UCSD-AML1 (cell line): ENCODE measurements around the gene RGMB.
A peak's percentile ranks its signal among the peaks of the same experiment; 100 is the strongest.

Source experiments
- DNase-seq: peaks from one replicate; lab custom pipeline; 2025; ENCODE audit not compliant: unreplicated experiment; lab: John Stamatoyannopoulos, UW

The RGMB gene

GRCh38 chr5:98825582-98826375 lies 52.3 kb downstream of the RGMB start:
- DNase-seq = no peak

- no peak for DNase-seq
Measured at GRCh38 chr5:98827161-98827560, 53.7 kb downstream of the RGMB start.

- no peak for DNase-seq
Measured at GRCh38 chr5:98827588-98828284, 54.3 kb downstream of the RGMB start.

- peak; percentile 4 for DNase-seq
Measured at GRCh38 chr5:98836175-98836574, 62.7 kb downstream of the RGMB start.

GRCh38 chr5:98839469-98840383 lies 66.3 kb downstream of the RGMB start:
- DNase-seq = no peak

GRCh38 chr5:98840946-98841345 lies 67.5 kb downstream of the RGMB start:
- no peak for DNase-seq

- no peak for DNase-seq
Measured at GRCh38 chr5:98843481-98843880, 70.0 kb downstream of the RGMB start.

GRCh38 chr5:98844865-98845264 lies 71.4 kb downstream of the RGMB start:
- DNase-seq = no peak

- DNase-seq = no peak
Measured at GRCh38 chr5:98845878-98846277, 72.4 kb downstream of the RGMB start.
